HL-60/S4 treated with phorbol 12-myristate 13-acetate at 8.2 ng/mL for 4 days and 3 days (cell line): ENCODE data around the gene CCDC106.

ENCODE experiments used
- in situ Hi-C: fragments of 300-500 bp; cut with MboI; formaldehyde crosslinking; loops from 2 replicates; pipeline ENCODE4 v1.15.0; 2022; ENCODE audit warnings: low sequenced_read_pairs

The CCDC106 gene

DNA sequence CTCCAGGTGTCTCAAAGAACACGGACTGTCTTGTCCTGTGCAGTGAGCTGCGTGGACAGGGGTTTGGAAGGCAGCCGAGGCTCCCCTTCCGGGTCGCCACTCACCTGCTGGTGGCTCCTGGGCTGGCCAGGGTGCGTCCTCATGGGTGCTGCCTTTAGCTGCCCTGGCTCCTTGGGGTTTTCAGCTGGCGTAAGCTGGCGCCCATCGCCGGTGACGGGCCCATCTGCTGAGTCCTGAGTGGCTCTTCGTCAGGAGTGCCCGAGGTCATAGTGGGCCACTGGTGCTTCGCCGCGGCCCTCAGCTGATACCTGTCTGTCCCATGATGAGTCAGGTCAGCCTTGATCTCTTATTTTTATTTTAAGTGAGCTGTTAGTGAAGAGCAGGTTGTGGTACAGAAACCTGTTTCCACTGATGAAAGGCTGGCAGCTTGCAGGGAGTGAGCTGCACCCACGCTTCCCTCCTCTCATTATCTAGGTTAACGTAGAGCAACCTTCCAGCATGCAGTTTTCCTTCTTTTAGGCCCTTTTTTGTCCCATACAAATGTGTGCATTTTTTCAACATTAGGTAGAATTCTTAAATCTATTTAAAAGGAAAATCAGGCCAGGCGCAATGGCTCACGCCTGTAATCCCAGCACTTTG lies 45.4 kb downstream of the CCDC106 start:
- in situ Hi-C loops, result no loop called here

GRCh38 chr19:55694241-55694655 lies 46.2 kb downstream of the CCDC106 start:
- in situ Hi-C loops, result no loop called here

DNA sequence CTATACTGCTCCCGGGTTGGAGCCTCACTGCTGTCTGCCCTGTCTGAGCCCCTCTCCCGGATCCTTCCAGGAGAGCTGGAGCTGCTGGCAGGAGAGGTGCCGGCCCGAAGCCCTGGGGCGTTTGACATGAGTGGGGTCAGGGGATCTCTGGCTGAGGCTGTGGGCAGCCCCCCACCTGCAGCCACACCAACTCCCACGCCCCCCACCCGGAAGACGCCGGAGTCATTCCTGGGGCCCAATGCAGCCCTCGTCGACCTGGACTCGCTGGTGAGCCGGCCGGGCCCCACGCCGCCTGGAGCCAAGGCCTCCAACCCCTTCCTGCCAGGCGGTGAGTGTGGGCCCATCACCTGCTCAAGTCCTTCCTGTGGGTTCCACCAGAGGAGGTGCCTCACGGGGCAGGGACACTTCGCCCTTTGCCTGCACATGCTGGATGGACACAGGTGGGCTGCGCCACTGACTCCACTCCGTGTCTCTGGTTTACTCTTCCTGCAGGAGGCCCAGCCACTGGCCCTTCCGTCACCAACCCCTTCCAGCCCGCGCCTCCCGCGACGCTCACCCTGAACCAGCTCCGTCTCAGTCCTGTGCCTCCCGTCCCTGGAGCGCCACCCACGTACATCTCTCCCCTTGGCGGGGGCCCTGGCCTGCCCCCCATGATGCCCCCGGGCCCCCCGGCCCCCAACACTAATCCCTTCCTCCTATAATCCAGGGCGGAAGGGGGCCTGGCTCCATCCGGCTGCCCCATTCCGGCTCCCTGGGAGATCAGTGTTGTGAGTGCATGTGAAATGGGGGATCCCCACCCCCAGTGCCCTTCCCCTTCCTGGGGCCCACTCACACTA lies 46.9 kb downstream of the CCDC106 start:
- in situ Hi-C loops, result no loop called here

DNA sequence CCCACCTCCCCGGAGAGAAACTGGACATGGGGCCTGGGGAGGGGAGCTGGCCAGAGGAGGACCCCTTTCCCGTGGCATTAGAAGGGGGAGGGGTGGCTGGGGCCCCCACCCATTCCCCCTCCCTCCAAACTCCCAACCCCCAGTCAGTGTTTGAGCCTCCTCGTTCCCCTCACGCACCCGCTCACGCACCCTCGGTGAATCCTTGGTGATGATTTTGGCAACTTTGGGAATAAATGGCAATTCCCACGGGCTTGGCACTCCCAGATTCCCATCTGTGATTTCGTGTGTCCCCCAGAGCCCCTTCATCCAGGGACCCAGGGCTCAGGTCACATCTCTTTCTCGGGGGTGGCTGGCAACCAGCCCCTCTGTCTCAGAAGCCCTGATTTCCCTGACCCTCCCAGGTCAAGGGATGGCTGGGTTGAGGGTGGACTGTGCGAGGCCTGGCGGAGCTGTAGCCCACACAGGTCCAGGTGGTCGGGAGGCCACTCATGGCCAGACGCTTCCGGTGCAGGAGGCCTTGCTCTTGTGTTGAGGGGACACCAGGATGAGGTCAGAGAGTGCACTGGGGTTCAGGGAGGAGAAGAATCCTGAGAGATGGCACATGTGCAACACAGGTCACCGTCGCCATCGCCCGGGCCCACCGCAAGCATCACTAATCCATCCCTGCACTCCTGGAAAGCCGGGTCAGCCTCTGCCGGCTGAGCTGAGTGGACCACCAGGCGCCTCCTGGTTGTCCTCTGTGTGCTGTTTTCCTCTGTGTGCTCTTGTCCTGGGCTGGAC lies 47.7 kb downstream of the CCDC106 start:
- in situ Hi-C loops, result no loop called here

- in situ Hi-C loops, result no loop called here
These were observed 48.5 kb downstream of the CCDC106 start for GRCh38 chr19:55696301-55697068.

DNA sequence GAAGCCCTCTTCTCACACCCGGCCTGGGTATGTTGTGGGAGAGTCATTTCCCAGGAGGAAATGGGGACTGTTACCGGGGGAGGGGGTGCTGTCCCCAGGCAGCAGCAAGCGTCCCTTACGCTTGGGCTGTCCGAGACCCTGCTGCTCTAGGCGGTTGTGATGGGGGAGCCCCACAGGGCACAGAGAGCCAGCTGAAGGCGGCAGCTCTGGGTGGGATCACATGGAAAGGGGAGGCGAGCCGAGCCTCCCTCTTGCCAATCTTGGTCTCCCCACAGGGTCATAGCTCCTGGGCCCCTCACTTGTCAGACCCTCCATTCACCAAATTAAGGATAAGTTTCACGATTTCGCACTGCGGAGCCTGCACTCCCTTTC lies 49.0 kb downstream of the CCDC106 start:
- in situ Hi-C loops, result no loop called here

- in situ Hi-C loops, result no loop called here
These were observed 49.7 kb downstream of the CCDC106 start for GRCh38 chr19:55697698-55698097.

- in situ Hi-C loops, result no loop called here
These were observed 50.2 kb downstream of the CCDC106 start for GRCh38 chr19:55698256-55698655.

DNA sequence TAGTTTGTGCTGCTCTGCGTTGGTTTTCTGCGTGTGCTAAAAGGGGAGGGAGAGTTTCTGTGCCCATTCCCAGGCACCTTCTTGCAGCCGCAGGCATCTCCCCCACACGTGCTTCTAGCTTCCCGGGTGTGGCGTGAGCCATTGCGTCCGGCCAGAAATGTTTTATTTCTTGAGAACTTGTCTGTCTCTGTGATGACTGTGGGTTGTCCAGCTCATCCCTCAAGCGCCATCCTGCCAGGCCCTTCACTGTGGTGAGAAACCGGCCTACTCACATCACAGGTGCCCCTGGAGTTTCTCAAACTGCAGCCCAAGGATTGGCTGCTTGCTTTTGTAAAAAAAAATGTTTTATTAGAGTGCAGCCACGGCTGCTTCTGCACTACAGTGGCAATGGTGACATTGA lies 51.2 kb downstream of the CCDC106 start:
- in situ Hi-C loops, result no loop called here

DNA sequence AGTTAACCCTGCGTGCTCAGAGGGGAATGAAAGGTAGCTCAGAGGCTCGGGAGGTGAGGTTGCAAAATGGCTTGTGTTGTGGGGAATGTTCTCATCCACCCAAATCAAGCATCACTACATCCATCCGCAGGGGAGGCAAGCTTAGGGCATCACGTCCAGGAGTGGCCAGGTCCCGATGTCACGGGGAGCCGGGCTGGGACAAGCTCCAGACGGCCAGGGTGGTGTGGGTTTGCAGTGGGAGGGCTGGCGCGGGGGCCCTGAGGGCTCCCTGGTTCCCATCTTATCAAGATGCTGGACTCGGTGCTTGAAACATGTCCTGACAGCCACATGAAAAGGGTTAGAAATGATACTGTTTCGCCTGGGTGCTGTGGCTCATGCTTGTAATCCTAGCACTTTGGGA lies 52.8 kb downstream of the CCDC106 start:
- in situ Hi-C loops, result no loop called here

GRCh38 chr19:55702131-55702627 lies 54.2 kb downstream of the CCDC106 start:
- in situ Hi-C loops, result no loop called here
